SK-N-SH (cell line): ENCODE results near the gene EPYC.

ENCODE experiments used
- CTCF ChIP-seq: fragments of 200-600 bp; sonication (generic); IDR thresholded peaks from 2 replicates; pipeline ENCODE4 v1.6.1; 2017; ENCODE audit warnings: antibody characterized with exemption, mild to moderate bottlenecking, moderate library complexity
- SIN3A ChIP-seq: IDR thresholded peaks from 2 replicates; pipeline ENCODE4 v1.6.1; 2012; ENCODE audit warnings: low read depth, mild to moderate bottlenecking, low read length, moderate library complexity, borderline replicate concordance
- TAF1 ChIP-seq: IDR thresholded peaks from 2 replicates; pipeline ENCODE4 v1.6.1; 2012; ENCODE audit warnings: low read depth, mild to moderate bottlenecking, low read length, moderate library complexity, borderline replicate concordance

DNA sequence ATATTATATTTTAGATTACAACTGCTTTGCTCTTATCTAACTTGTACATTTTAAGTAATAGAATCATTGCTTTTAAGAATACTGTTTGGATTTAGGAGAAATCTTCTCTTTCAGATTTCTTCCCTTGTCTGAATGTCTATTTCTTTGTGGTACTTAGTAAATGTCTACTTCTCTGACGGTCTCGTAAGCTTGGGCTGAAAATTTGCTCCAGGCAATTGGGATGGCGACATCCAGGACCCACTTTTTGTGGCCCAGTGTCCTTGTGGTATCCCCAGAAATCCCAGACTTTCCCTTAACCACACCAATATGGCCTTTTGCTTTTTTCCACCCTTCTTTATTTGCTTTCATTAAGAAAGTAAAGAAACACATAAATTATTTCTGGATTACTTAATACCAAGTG is 25.8 kb downstream of the EPYC start:
- TF ChIP-seq CTCF (no peak), TAF1 (no peak), SIN3A (no peak)
